Colonic mucosa (tissue), 4 donors: ENCODE measurements around the gene HBS1L. TPM values are rescaled to one million over a fixed set of nuclear protein-coding genes. Genes with fewer than 3 reads are reported as not detected.
A peak's percentile ranks its signal among the peaks of the same experiment; 100 is the strongest.
"Not testable (repeated sequence)": the region's sequence is repeated elsewhere in the genome, so short reads cannot be mapped to it uniquely, and the experiment has no call there.

Experiments used
- DNase-seq: peaks from one replicate; pipeline ENCODE4 v3.0.0-alpha.2; 2020
- H3K27ac ChIP-seq: fragments of 200-600 bp; one replicate; pipeline ENCODE4 v1.8.0; 2021
- H3K27me3 ChIP-seq: fragments of 200-600 bp; one replicate; pipeline ENCODE4 v1.8.0; 2021
- H3K36me3 ChIP-seq: fragments of 200-600 bp; one replicate; pipeline ENCODE4 v1.8.0; 2021
- H3K4me1 ChIP-seq: fragments of 200-600 bp; one replicate; pipeline ENCODE4 v1.8.0; 2021; ENCODE audit warnings: mild to moderate bottlenecking
- H3K4me3 ChIP-seq: fragments of 200-600 bp; one replicate; pipeline ENCODE4 v1.8.0; 2021
- H3K9ac ChIP-seq, 2 donors: one replicate each; pipeline ENCODE4 v1.7.0; 2013; ENCODE audit warnings: control low read depth in 2 of 2, low read depth in 2 of 2, low read length in 2 of 2
- H3K9me3 ChIP-seq: fragments of 200-600 bp; one replicate; pipeline ENCODE4 v1.8.0; 2021
- CTCF ChIP-seq: fragments of 200-600 bp; IDR thresholded peaks from one replicate; pipeline ENCODE4 v1.8.0; 2022; ENCODE audit warnings: antibody characterized with exemption, mild to moderate bottlenecking
- intact Hi-C: fragments of 100-400 bp; cut with DNase I; formaldehyde crosslinking; loops from one replicate; pipeline ENCODE4 v1.14.1; 2022
- total RNA-seq, 2 donors: library from RNA; stranded (reverse); fragmentation: NEBNext Ultra II Directional in 1 of 2; extraction: Animal tissue kit (Norgen Biotek cat#: 25700) in 1 of 2; gene quantifications; one replicate each; pipeline ENCODE4 v1.2.1, GENCODE V29; 2021
- donor health status: healthy.
- donor health status: DM: no; HTN: no; CAD: no.
- donor health status: DM: no; HTN: no; CAD: no.

Gene HBS1L
- total RNA-seq, 2 donors from 2014 or later = 58.1 to 59.7 TPM

GRCh38 chr6:135066806-135067205 is 12.2 kb upstream of the HBS1L start:
- DNase-seq = no peak
- Histone ChIP-seq H3K9me3 (no peaks in the 10 kb centered on the region), H3K36me3 (no peaks in the 10 kb centered on the region), H3K4me3 (no peak overlapping the region), H3K27me3 (no peaks in the 10 kb centered on the region), H3K4me1 (no peaks in the 10 kb centered on the region), H3K9ac (no peak overlapping the region), H3K27ac (no peak overlapping the region)
- no peak for TF ChIP-seq CTCF
- intact Hi-C loops = no loop called here

- intact Hi-C loops = no loop called here
- no peak for TF ChIP-seq CTCF
- Histone ChIP-seq H3K9me3 (no peaks in the 10 kb centered on the region), H3K36me3 (no peaks in the 10 kb centered on the region), H3K27ac (no peak overlapping the region), H3K4me3 (no peak overlapping the region), H3K9ac (no peak overlapping the region), H3K27me3 (no peaks in the 10 kb centered on the region), H3K4me1 (no peaks in the 10 kb centered on the region)
- no peak for DNase-seq
Measured at GRCh38 chr6:135066397-135066796, 11.8 kb upstream of the HBS1L start.

GRCh38 chr6:135064586-135064985 is 10.0 kb upstream of the HBS1L start:
- no peak overlapping the region for H3K4me3 ChIP-seq
- no peak overlapping the region for H3K9ac ChIP-seq
- H3K4me1 ChIP-seq = no peaks in the 10 kb centered on the region
- intact Hi-C loops = no loop called here
- DNase-seq = no peak
- H3K27ac ChIP-seq = no peak overlapping the region
- no peaks in the 10 kb centered on the region for H3K36me3 ChIP-seq
- TF ChIP-seq CTCF = no peak
- no peaks in the 10 kb centered on the region for H3K27me3 ChIP-seq
- H3K9me3 ChIP-seq = no peaks in the 10 kb centered on the region

- Histone ChIP-seq H3K27ac (no peak overlapping the region), H3K4me3 (no peak overlapping the region), H3K4me1 (no peaks in the 10 kb centered on the region), H3K27me3 (no peaks in the 10 kb centered on the region), H3K9ac (no peak overlapping the region), H3K9me3 (no peaks in the 10 kb centered on the region), H3K36me3 (no peaks in the 10 kb centered on the region)
- DNase-seq = no peak
- intact Hi-C loops = no loop called here
- TF ChIP-seq CTCF = no peak
Measured at GRCh38 chr6:135063926-135064325, 9.3 kb upstream of the HBS1L start.

GRCh38 chr6:135062735-135063134 is 8.1 kb upstream of the HBS1L start:
- no peak for TF ChIP-seq CTCF
- H3K27ac ChIP-seq = no peak overlapping the region
- peak; percentile 34 for DNase-seq
- no peaks in the 10 kb centered on the region for H3K9me3 ChIP-seq
- H3K27me3 ChIP-seq = no peaks in the 10 kb centered on the region
- H3K4me3 ChIP-seq = no peak overlapping the region
- intact Hi-C loops = no loop called here
- H3K36me3 ChIP-seq = no peaks in the 10 kb centered on the region
- H3K9ac ChIP-seq = no peak overlapping the region
- no peaks in the 10 kb centered on the region for H3K4me1 ChIP-seq

GRCh38 chr6:135060076-135060475 is 5.5 kb upstream of the HBS1L start:
- Histone ChIP-seq H3K4me1 (no peaks in the 10 kb centered on the region), H3K27me3 (no peaks in the 10 kb centered on the region), H3K9ac (no peak overlapping the region), H3K36me3 (no peaks in the 10 kb centered on the region), H3K4me3 (no peak overlapping the region), H3K9me3 (no peaks in the 10 kb centered on the region), H3K27ac (no peak overlapping the region)
- DNase-seq = no peak
- intact Hi-C loops = no loop called here
- TF ChIP-seq CTCF = no peak

GRCh38 chr6:135058299-135058698 is 3.7 kb upstream of the HBS1L start:
- H3K36me3 ChIP-seq, H3K4me1 ChIP-seq, H3K9ac ChIP-seq, H3K27ac ChIP-seq, H3K4me3 ChIP-seq, intact Hi-C loops, H3K9me3 ChIP-seq, DNase-seq, H3K27me3 ChIP-seq: not testable (repeated sequence)
